Liver (tissue), 9 donors: Measurements from ENCODE around the gene CCDC12. TPM values are rescaled to one million over a fixed set of nuclear protein-coding genes. Genes with fewer than 3 reads are reported as not detected.

ENCODE experiments used
- DNase-seq: peaks from one replicate; pipeline ENCODE4 v3.0.0-alpha.2; 2017; ENCODE audit warnings: low spot score
- H3K27ac ChIP-seq, 2 donors: one replicate each; pipeline ENCODE4 v1.7.0; 2013; ENCODE audit warnings: inconsistent platforms in 2 of 2, low read length in 2 of 2, control low read depth in 1 of 2, low read depth in 1 of 2, mild to moderate bottlenecking in 1 of 2
- H3K27me3 ChIP-seq, 4 donors: one replicate each; pipeline versions ENCODE4 v1.6.1 to v1.7.0; 2013; ENCODE audit warnings: low read length in 3 of 4, inconsistent platforms in 1 of 4, mild to moderate bottlenecking in 1 of 4, moderate library complexity in 1 of 4; ENCODE audit not compliant: control insufficient read depth in 4 of 4, insufficient read depth in 4 of 4
- H3K36me3 ChIP-seq, 4 donors: one replicate each; pipeline versions ENCODE4 v1.6.1 to v1.7.0; 2013; ENCODE audit warnings: low read length in 3 of 4, mild to moderate bottlenecking in 3 of 4, low read depth in 1 of 4, moderate library complexity in 1 of 4; ENCODE audit not compliant: control insufficient read depth in 4 of 4, insufficient read depth in 3 of 4
- H3K4me1 ChIP-seq, 4 donors: one replicate each; pipeline versions ENCODE4 v1.6.1 to v1.7.0; 2013; ENCODE audit warnings: low read length in 3 of 4, mild to moderate bottlenecking in 3 of 4, moderate library complexity in 1 of 4; ENCODE audit not compliant: control insufficient read depth in 4 of 4, insufficient read depth in 4 of 4
- H3K4me3 ChIP-seq, 3 donors: one replicate each; pipeline versions ENCODE4 v1.6.1 to v1.7.0; 2013; ENCODE audit warnings: low read length in 3 of 3, control low read depth in 1 of 3, low read depth in 1 of 3, mild to moderate bottlenecking in 1 of 3
- H3K9ac ChIP-seq, 2 donors: one replicate each; pipeline ENCODE4 v1.7.0; 2013; ENCODE audit warnings: low read length in 2 of 2, mild to moderate bottlenecking in 2 of 2, moderate library complexity in 2 of 2, control low read depth in 1 of 2, low read depth in 1 of 2
- H3K9me3 ChIP-seq, 4 donors: one replicate each; pipeline versions ENCODE4 v1.6.1 to v1.7.0; 2013; ENCODE audit warnings: low read length in 3 of 4; ENCODE audit not compliant: control insufficient read depth in 4 of 4
- ATF3 ChIP-seq: IDR thresholded peaks from 2 replicates; pipeline ENCODE4 v1.6.1; 2016; ENCODE audit warnings: antibody characterized with exemption
- CTCF ChIP-seq: fragments of 150-350 bp; IDR thresholded peaks from 2 replicates; pipeline ENCODE4 v1.5.1; 2017; ENCODE audit warnings: improper control_type of control experiment, low read depth, low read length; ENCODE audit not compliant: missing input control
- EGR1 ChIP-seq, 2 donors: IDR thresholded peaks; 2 replicates each; pipeline ENCODE4 v1.6.1; 2016 to 2018; ENCODE audit warnings: antibody characterized with exemption in 2 of 2, low read depth in 2 of 2
- FOXA1 ChIP-seq: IDR thresholded peaks from 2 replicates; pipeline ENCODE4 v1.6.1; 2016; ENCODE audit warnings: antibody characterized with exemption
- FOXA2 ChIP-seq: IDR thresholded peaks from 2 replicates; pipeline ENCODE4 v1.6.1; 2016; ENCODE audit warnings: antibody characterized with exemption
- GABPA ChIP-seq, 2 donors: IDR thresholded peaks in 1 of 2; conservative IDR thresholded peaks in 1 of 2; 2 replicates each; pipeline ENCODE4 v1.6.1; 2016; ENCODE audit warnings: antibody characterized with exemption in 2 of 2, mild to moderate bottlenecking in 1 of 2, moderate library complexity in 1 of 2
- HNF4G ChIP-seq: IDR thresholded peaks from 2 replicates; pipeline ENCODE4 v1.6.1; 2016; ENCODE audit warnings: antibody characterized with exemption
- JUND ChIP-seq, 2 donors: IDR thresholded peaks; 2 replicates each; pipeline ENCODE4 v1.6.1; 2016; ENCODE audit warnings: antibody characterized with exemption in 2 of 2
- MAX ChIP-seq: IDR thresholded peaks from 2 replicates; pipeline ENCODE4 v1.6.1; 2016; ENCODE audit warnings: antibody characterized with exemption
- NR2F2 ChIP-seq: IDR thresholded peaks from 2 replicates; pipeline ENCODE4 v1.6.1; 2016; ENCODE audit warnings: antibody characterized with exemption
- RAD21 ChIP-seq, 2 donors: IDR thresholded peaks; 2 replicates each; pipeline ENCODE4 v1.6.1; 2016; ENCODE audit warnings: antibody characterized with exemption in 2 of 2, mild to moderate bottlenecking in 2 of 2
- REST ChIP-seq: IDR thresholded peaks from 2 replicates; pipeline ENCODE4 v1.6.1; 2016; ENCODE audit warnings: antibody characterized with exemption, mild to moderate bottlenecking
- RXRA ChIP-seq, 2 donors: IDR thresholded peaks; 2 replicates each; pipeline ENCODE4 v1.6.1; 2017 to 2018; ENCODE audit warnings: antibody characterized with exemption in 2 of 2, mild to moderate bottlenecking in 1 of 2
- TAF1 ChIP-seq: conservative IDR thresholded peaks from 2 replicates; pipeline ENCODE4 v1.6.1; 2016; ENCODE audit warnings: antibody characterized with exemption, mild to moderate bottlenecking
- YY1 ChIP-seq: IDR thresholded peaks from 2 replicates; pipeline ENCODE4 v1.6.1; 2016; ENCODE audit warnings: antibody characterized with exemption, mild to moderate bottlenecking
- ZBTB33 ChIP-seq: IDR thresholded peaks from 2 replicates; pipeline ENCODE4 v1.6.1; 2016; ENCODE audit warnings: antibody characterized with exemption
- WGBS: extraction: QIAGEN DNeasy Blood & Tissue Kit; methylation state at CpG from one replicate; pipeline ENCODE4 v1.1.7; 2013; 5-methylcytosine and 5-hydroxymethylcytosine counted together
- polyA plus RNA-seq, 2 donors: library from polyadenylated mRNA; stranded (reverse) in 1 of 2; unstranded in 1 of 2; fragments of 200-250 nt in 1 of 2; fragments of >200 nt in 1 of 2; fragmentation: Nextera tagmentation in 1 of 2; extraction: Ambion mirVana in 1 of 2; gene quantifications; one replicate each; pipeline versions ENCODE4 v1.2.1 to v1.2.3, GENCODE V29; 2013 to 2015
- total RNA-seq, 2 donors: library from RNA; depleted of rRNA; stranded (reverse); fragments of >200 nt; gene quantifications; one replicate each; pipeline ENCODE4 v1.2.3, GENCODE V29; 2014
- donor health status: healthy.
- donor health status: healthy.
- donor health status: healthy.
- donor health status: healthy.
- donor health status: healthy.

Gene CCDC12
- total and polyA plus RNA-seq, 4 donors, result 8.5 to 35.1 (median 26.6) TPM

- H3K9ac ChIP-seq, result no peak overlapping the region
- H3K4me1 ChIP-seq, result peaks cover 0 to 31% (median 19%) of the 10 kb centered on the region in 4 donors
- H3K9me3 ChIP-seq, result no peaks in the 10 kb centered on the region
- 95% methylated on average over 4 of the region's 4 CpGs for WGBS
- TF ChIP-seq YY1, result no peak
- TF ChIP-seq TAF1, result no peak
- TF ChIP-seq FOXA2, result no peak
- no peak for TF ChIP-seq HNF4G
- no peak for TF ChIP-seq EGR1 (IDR thresholded peaks at IDR 0.05; ENCODE audit: low read depth in 2 of 2)
- TF ChIP-seq RAD21 (IDR thresholded peaks at IDR 0.05), result no peak
- no peak for TF ChIP-seq NR2F2
- no peak for TF ChIP-seq JUND (IDR thresholded peaks at IDR 0.05)
- TF ChIP-seq ATF3, result no peak
- no peaks in the 10 kb centered on the region for H3K27me3 ChIP-seq
- H3K27ac ChIP-seq, result no peak overlapping the region
- no peak for DNase-seq
- peaks cover 3 to 23% (median 8%) of the 10 kb centered on the region in 4 donors for H3K36me3 ChIP-seq
- no peak overlapping the region for H3K4me3 ChIP-seq
Measured at GRCh38 chr3:47020311-47020710, 43.8 kb upstream of the CCDC12 start.

- no peaks in the 10 kb centered on the region for H3K27me3 ChIP-seq
- peaks cover 3 to 23% (median 8%) of the 10 kb centered on the region in 4 donors for H3K36me3 ChIP-seq
- no peak overlapping the region for H3K4me3 ChIP-seq
- 90% methylated on average over 1 of the region's 1 CpG for WGBS
- H3K27ac ChIP-seq, result no peak overlapping the region
- no peak overlapping the region for H3K9ac ChIP-seq
- TF ChIP-seq YY1, result no peak
- no peak for TF ChIP-seq FOXA2
- no peak for TF ChIP-seq HNF4G
- no peak for TF ChIP-seq RAD21 (IDR thresholded peaks at IDR 0.05)
- no peak for TF ChIP-seq CTCF
- no peak for TF ChIP-seq EGR1 (IDR thresholded peaks at IDR 0.05; ENCODE audit: low read depth in 2 of 2)
- no peak for TF ChIP-seq RXRA (IDR thresholded peaks at IDR 0.05)
- TF ChIP-seq ZBTB33, result no peak
- TF ChIP-seq GABPA (IDR thresholded peaks at IDR 0.05 in 1 of 2, conservative IDR thresholded peaks at IDR 0.05 in 1 of 2), result no peak
- no peak for TF ChIP-seq JUND (IDR thresholded peaks at IDR 0.05)
- no peak for TF ChIP-seq FOXA1
- no peak for TF ChIP-seq MAX
- TF ChIP-seq ATF3, result no peak
- no peak for TF ChIP-seq NR2F2
- no peak for TF ChIP-seq REST
- DNase-seq, result no peak
- H3K9me3 ChIP-seq, result no peaks in the 10 kb centered on the region
- H3K4me1 ChIP-seq, result peaks cover 0 to 34% (median 23%) of the 10 kb centered on the region in 4 donors
Measured at GRCh38 chr3:47019201-47019600, 42.7 kb upstream of the CCDC12 start.
